ENCODE measurements around the gene RHOC.

RHOC gene

GRCh38 chr1:112712191-112712590 is 5.3 kb upstream of the RHOC start:
- TF ChIP-seq REST (IDR thresholded peaks at IDR 0.05; ENCODE audit: insufficient replicate concordance, low read depth), result no peak
- TF ChIP-seq SPI1 (IDR thresholded peaks at IDR 0.05; ENCODE audit: borderline replicate concordance, low read depth), result no peak
- TF ChIP-seq POLR2AphosphoS5 (IDR thresholded peaks at IDR 0.05; ENCODE audit: low read depth), result no peak
- TF ChIP-seq CTCF (IDR thresholded peaks at IDR 0.05; ENCODE audit: insufficient read depth, low read length), result no peak
- Histone ChIP-seq H3K4me3 (replicated peaks; ENCODE audit: insufficient read depth, low read length) (no peak overlapping the region), H3K27ac (replicated peaks) (no peak overlapping the region), H3K27me3 (ENCODE audit: insufficient read depth, poor library complexity, severe bottlenecking) (peaks cover 44% of the 10 kb centered on the region)
- DNase-seq (ENCODE audit: low read depth in 1 of 2, low spot score in 1 of 2), result no peak

GRCh38 chr1:112711670-112712069 is 4.7 kb upstream of the RHOC start:
- H3K27me3 ChIP-seq (ENCODE audit: insufficient read depth, poor library complexity, severe bottlenecking), result peaks cover 45% of the 10 kb centered on the region
- no peak for DNase-seq (ENCODE audit: low read depth in 1 of 2, low spot score in 1 of 2)

GRCh38 chr1:112711041-112711440 is 4.1 kb upstream of the RHOC start:
- TF ChIP-seq CTCF (IDR thresholded peaks at IDR 0.05; ENCODE audit: insufficient read depth, low read length), result no peak
- no peak for TF ChIP-seq GABPA (IDR thresholded peaks at IDR 0.05; ENCODE audit: low read depth)
- no peak for TF ChIP-seq REST (IDR thresholded peaks at IDR 0.05; ENCODE audit: insufficient replicate concordance, low read depth)
- no peak for TF ChIP-seq POLR2AphosphoS5 (IDR thresholded peaks at IDR 0.05; ENCODE audit: low read depth)
- no peak for TF ChIP-seq SPI1 (IDR thresholded peaks at IDR 0.05; ENCODE audit: borderline replicate concordance, low read depth)
- peaks cover 49% of the 10 kb centered on the region for H3K27me3 ChIP-seq (ENCODE audit: insufficient read depth, poor library complexity, severe bottlenecking)
- H3K27ac ChIP-seq (replicated peaks), result no peak overlapping the region
- H3K4me3 ChIP-seq (replicated peaks; ENCODE audit: insufficient read depth, low read length), result no peak overlapping the region
- DNase-seq (ENCODE audit: low read depth in 1 of 2, low spot score in 1 of 2), result no peak

More at GRCh38 chr1:112711670-112712069, 4.7 kb upstream of the RHOC start:
- Histone ChIP-seq H3K4me3 (replicated peaks; ENCODE audit: insufficient read depth, low read length) (no peak overlapping the region), H3K27ac (replicated peaks) (no peak overlapping the region)
- TF ChIP-seq CTCF (IDR thresholded peaks at IDR 0.05; ENCODE audit: insufficient read depth, low read length), result no peak

- TF ChIP-seq CTCF (IDR thresholded peaks at IDR 0.05; ENCODE audit: insufficient read depth, low read length), result no peak
- Histone ChIP-seq H3K27me3 (ENCODE audit: insufficient read depth, poor library complexity, severe bottlenecking) (peaks cover 49% of the 10 kb centered on the region), H3K4me3 (replicated peaks; ENCODE audit: insufficient read depth, low read length) (no peak overlapping the region), H3K27ac (replicated peaks) (no peak overlapping the region)
- DNase-seq (ENCODE audit: low read depth in 1 of 2, low spot score in 1 of 2), result no peak
These were observed 3.7 kb upstream of the RHOC start for GRCh38 chr1:112710586-112710985.

Data from HL-60 (cell line).